NCI-H748 (cell line): ENCODE measurements around the gene CTNNBL1.
"Not testable (repeated sequence)": the region's sequence is repeated elsewhere in the genome, so short reads cannot be mapped to it uniquely, and the experiment has no call there.

ENCODE experiments used
- DNase-seq: peaks from one replicate; lab custom pipeline; 2025; ENCODE audit not compliant: unreplicated experiment; lab: John Stamatoyannopoulos, UW

CTNNBL1 gene

GRCh38 chr20:37848706-37849105 lies 154.9 kb downstream of the CTNNBL1 start:
- no peak for DNase-seq

GRCh38 chr20:37849156-37849555 lies 155.3 kb downstream of the CTNNBL1 start:
- DNase-seq = no peak

- DNase-seq = no peak
Observed at GRCh38 chr20:37849566-37849965, 155.7 kb downstream of the CTNNBL1 start.

GRCh38 chr20:37850036-37850592 lies 156.3 kb downstream of the CTNNBL1 start:
- DNase-seq = no peak

- no peak for DNase-seq
Observed at GRCh38 chr20:37850724-37851355, 157.0 kb downstream of the CTNNBL1 start.

GRCh38 chr20:37852666-37853065 lies 158.8 kb downstream of the CTNNBL1 start:
- no peak for DNase-seq

- no peak for DNase-seq
Observed at GRCh38 chr20:37853823-37854375, 160.1 kb downstream of the CTNNBL1 start.

GRCh38 chr20:37856034-37856433 lies 162.2 kb downstream of the CTNNBL1 start:
- DNase-seq = not testable (repeated sequence)

GRCh38 chr20:37856932-37857660 lies 163.3 kb downstream of the CTNNBL1 start:
- no peak for DNase-seq

- no peak for DNase-seq
Observed at GRCh38 chr20:37859406-37860171, 165.8 kb downstream of the CTNNBL1 start.

GRCh38 chr20:37863289-37863688 lies 169.5 kb downstream of the CTNNBL1 start:
- DNase-seq = no peak

- no peak for DNase-seq
Observed at GRCh38 chr20:37864298-37864697, 170.5 kb downstream of the CTNNBL1 start.

GRCh38 chr20:37866051-37866450 lies 172.2 kb downstream of the CTNNBL1 start:
- DNase-seq = no peak

GRCh38 chr20:37867289-37868195 lies 173.7 kb downstream of the CTNNBL1 start:
- no peak for DNase-seq

- peak; percentile 76 for DNase-seq
Observed at GRCh38 chr20:37868851-37869333, 175.1 kb downstream of the CTNNBL1 start.

GRCh38 chr20:37869334-37869861 lies 175.6 kb downstream of the CTNNBL1 start:
- no peak for DNase-seq

GRCh38 chr20:37870294-37870693 lies 176.5 kb downstream of the CTNNBL1 start:
- no peak for DNase-seq

GRCh38 chr20:37871751-37872150 lies 177.9 kb downstream of the CTNNBL1 start:
- DNase-seq = no peak

GRCh38 chr20:37872161-37872560 lies 178.3 kb downstream of the CTNNBL1 start:
- DNase-seq = no peak

GRCh38 chr20:37873884-37874283 lies 180.1 kb downstream of the CTNNBL1 start:
- no peak for DNase-seq
